ENCODE measurements around the gene SHB.

SHB gene

GRCh38 chr9:38073882-38074281 is 4.9 kb upstream of the SHB start:
- H3K27me3 ChIP-seq (ENCODE audit: insufficient read depth, low read length): no peaks in the 10 kb centered on the region
- peaks cover 7% of the 10 kb centered on the region for H3K4me1 ChIP-seq (ENCODE audit: insufficient read depth, low read length, severe bottlenecking)
- H3K9me2 ChIP-seq (ENCODE audit: low read depth, low read length): no peaks in the 10 kb centered on the region
- H3F3A ChIP-seq (ENCODE audit: insufficient read depth, low read length): no peaks in the 10 kb centered on the region
- H3K79me2 ChIP-seq (ENCODE audit: insufficient read depth, low read length): no peaks in the 10 kb centered on the region
- no peak overlapping the region for H3K4me3 ChIP-seq (ENCODE audit: low read depth, low read length, poor library complexity, severe bottlenecking)
- H3K36me3 ChIP-seq (ENCODE audit: insufficient read depth, low read length): no peaks in the 10 kb centered on the region
- no peak overlapping the region for H2AFZ ChIP-seq (ENCODE audit: low read length)
- no peak overlapping the region for H3K27ac ChIP-seq (ENCODE audit: low read depth, low read length, poor library complexity, severe bottlenecking)
- TF ChIP-seq EZH2 (IDR thresholded peaks at IDR 0.05; ENCODE audit: borderline replicate concordance, low read length): no peak
- TF ChIP-seq CTCF (IDR thresholded peaks at IDR 0.05; ENCODE audit: low read length): no peak
- H3K9me3 ChIP-seq (ENCODE audit: low read length): no peaks in the 10 kb centered on the region
- H3K4me2 ChIP-seq (ENCODE audit: low read length): no peak overlapping the region
- no peaks in the 10 kb centered on the region for H4K20me1 ChIP-seq (ENCODE audit: insufficient read depth, low read length)
- H3K9ac ChIP-seq (ENCODE audit: low read length): no peak overlapping the region

- Histone ChIP-seq H3K4me3 (ENCODE audit: low read depth, low read length, poor library complexity, severe bottlenecking) (no peak overlapping the region), H3K4me1 (ENCODE audit: insufficient read depth, low read length, severe bottlenecking) (peaks cover 21% of the 10 kb centered on the region), H3K27me3 (ENCODE audit: insufficient read depth, low read length) (no peaks in the 10 kb centered on the region), H3K36me3 (ENCODE audit: insufficient read depth, low read length) (no peaks in the 10 kb centered on the region), H2AFZ (ENCODE audit: low read length) (no peak overlapping the region), H3K4me2 (ENCODE audit: low read length) (no peak overlapping the region), H3K9me3 (ENCODE audit: low read length) (no peaks in the 10 kb centered on the region), H3K27ac (ENCODE audit: low read depth, low read length, poor library complexity, severe bottlenecking) (no peak overlapping the region), H3K79me2 (ENCODE audit: insufficient read depth, low read length) (no peaks in the 10 kb centered on the region), H3K9ac (ENCODE audit: low read length) (no peak overlapping the region), H4K20me1 (ENCODE audit: insufficient read depth, low read length) (no peaks in the 10 kb centered on the region), H3F3A (ENCODE audit: insufficient read depth, low read length) (no peaks in the 10 kb centered on the region), H3K9me2 (ENCODE audit: low read depth, low read length) (no peaks in the 10 kb centered on the region)
- TF ChIP-seq CTCF (IDR thresholded peaks at IDR 0.05; ENCODE audit: low read length) (no peak), EZH2 (IDR thresholded peaks at IDR 0.05; ENCODE audit: borderline replicate concordance, low read length) (no peak)
These were observed 2.6 kb upstream of the SHB start for GRCh38 chr9:38071470-38072134.

- no peaks in the 10 kb centered on the region for H3K9me2 ChIP-seq (ENCODE audit: low read depth, low read length)
- peak overlapping the region; percentile 95 for H3K4me3 ChIP-seq (ENCODE audit: low read depth, low read length, poor library complexity, severe bottlenecking)
- no peaks in the 10 kb centered on the region for H3K36me3 ChIP-seq (ENCODE audit: insufficient read depth, low read length)
- H3K9ac ChIP-seq (ENCODE audit: low read length): no peak overlapping the region; the same call in 1 of the 2 replicates
- no peaks in the 10 kb centered on the region for H3K79me2 ChIP-seq (ENCODE audit: insufficient read depth, low read length)
- H2AFZ ChIP-seq (ENCODE audit: low read length): no peak overlapping the region
- H3K27ac ChIP-seq (ENCODE audit: low read depth, low read length, poor library complexity, severe bottlenecking): no peak overlapping the region
- H3F3A ChIP-seq (ENCODE audit: insufficient read depth, low read length): no peaks in the 10 kb centered on the region
- no peaks in the 10 kb centered on the region for H3K27me3 ChIP-seq (ENCODE audit: insufficient read depth, low read length)
- no peak for TF ChIP-seq EZH2 (IDR thresholded peaks at IDR 0.05; ENCODE audit: borderline replicate concordance, low read length)
- TF ChIP-seq CTCF (IDR thresholded peaks at IDR 0.05; ENCODE audit: low read length): no peak
- peak overlapping the region; percentile 99 for H3K4me2 ChIP-seq (ENCODE audit: low read length)
- no peaks in the 10 kb centered on the region for H3K9me3 ChIP-seq (ENCODE audit: low read length)
- H3K4me1 ChIP-seq (ENCODE audit: insufficient read depth, low read length, severe bottlenecking): peaks cover 21% of the 10 kb centered on the region
- H4K20me1 ChIP-seq (ENCODE audit: insufficient read depth, low read length): no peaks in the 10 kb centered on the region
These were observed 957 bp downstream of the SHB start for GRCh38 chr9:38067859-38068681.

Data from OCI-LY1 (cell line).